Colonic mucosa (tissue), 4 donors: ENCODE data around the gene EPB41L5. TPM values are rescaled to one million over a fixed set of nuclear protein-coding genes. Genes with fewer than 3 reads are reported as not detected.

Experiments
- DNase-seq: peaks from one replicate; pipeline ENCODE4 v3.0.0-alpha.2; 2020
- H3K27ac ChIP-seq: fragments of 200-600 bp; one replicate; pipeline ENCODE4 v1.8.0; 2021
- H3K27me3 ChIP-seq: fragments of 200-600 bp; one replicate; pipeline ENCODE4 v1.8.0; 2021
- H3K36me3 ChIP-seq: fragments of 200-600 bp; one replicate; pipeline ENCODE4 v1.8.0; 2021
- H3K4me1 ChIP-seq: fragments of 200-600 bp; one replicate; pipeline ENCODE4 v1.8.0; 2021; ENCODE audit warnings: mild to moderate bottlenecking
- H3K4me3 ChIP-seq: fragments of 200-600 bp; one replicate; pipeline ENCODE4 v1.8.0; 2021
- H3K9ac ChIP-seq, 2 donors: one replicate each; pipeline ENCODE4 v1.7.0; 2013; ENCODE audit warnings: control low read depth in 2 of 2, low read depth in 2 of 2, low read length in 2 of 2
- H3K9me3 ChIP-seq: fragments of 200-600 bp; one replicate; pipeline ENCODE4 v1.8.0; 2021
- CTCF ChIP-seq: fragments of 200-600 bp; IDR thresholded peaks from one replicate; pipeline ENCODE4 v1.8.0; 2022; ENCODE audit warnings: antibody characterized with exemption, mild to moderate bottlenecking
- intact Hi-C: fragments of 100-400 bp; cut with DNase I; formaldehyde crosslinking; loops from one replicate; pipeline ENCODE4 v1.14.1; 2022
- total RNA-seq, 2 donors: library from RNA; stranded (reverse); fragmentation: NEBNext Ultra II Directional in 1 of 2; extraction: Animal tissue kit (Norgen Biotek cat#: 25700) in 1 of 2; gene quantifications; one replicate each; pipeline ENCODE4 v1.2.1, GENCODE V29; 2021
- donor health status: healthy.
- donor health status: DM: no; HTN: no; CAD: no.
- donor health status: DM: no; HTN: no; CAD: no.

Gene EPB41L5
- total RNA-seq, 2 donors from 2014 or later, result 21.6 to 36.0 TPM

GRCh38 chr2:120177973-120178372, 165.1 kb downstream of the EPB41L5 start:
- no peak for DNase-seq
- intact Hi-C loops, result loop anchor here (5.0 kb wide), 1 partner anchor 356 kb away; no protein-coding TSS in a partner anchor
- no peak overlapping the region for H3K4me3 ChIP-seq

GRCh38 chr2:120179396-120179795, 166.5 kb downstream of the EPB41L5 start:
- Histone ChIP-seq H3K4me3 (no peak overlapping the region), H3K27me3 (no peaks in the 10 kb centered on the region), H3K36me3 (no peaks in the 10 kb centered on the region), H3K27ac (no peak overlapping the region), H3K9ac (no peak overlapping the region), H3K4me1 (no peaks in the 10 kb centered on the region), H3K9me3 (no peaks in the 10 kb centered on the region)
- no peak for TF ChIP-seq CTCF
- no peak for DNase-seq
- intact Hi-C loops, result loop anchor here (5.0 kb wide), 1 partner anchor 357 kb away; no protein-coding TSS in a partner anchor

More at GRCh38 chr2:120177973-120178372, 165.1 kb downstream of the EPB41L5 start:
- Histone ChIP-seq H3K9ac (no peak overlapping the region), H3K9me3 (no peaks in the 10 kb centered on the region), H3K27ac (no peak overlapping the region), H3K4me1 (no peaks in the 10 kb centered on the region), H3K27me3 (no peaks in the 10 kb centered on the region), H3K36me3 (no peaks in the 10 kb centered on the region)
- TF ChIP-seq CTCF, result no peak

- intact Hi-C loops, result loop anchor here (5.0 kb wide), 1 partner anchor 428 kb away; no protein-coding TSS in a partner anchor
- H3K27me3 ChIP-seq, result no peaks in the 10 kb centered on the region
- no peak overlapping the region for H3K9ac ChIP-seq
- H3K9me3 ChIP-seq, result no peaks in the 10 kb centered on the region
- TF ChIP-seq CTCF, result no peak
- no peaks in the 10 kb centered on the region for H3K36me3 ChIP-seq
- DNase-seq, result no peak
- no peak overlapping the region for H3K27ac ChIP-seq
- no peaks in the 10 kb centered on the region for H3K4me1 ChIP-seq
- no peak overlapping the region for H3K4me3 ChIP-seq
These were observed 167.2 kb downstream of the EPB41L5 start for GRCh38 chr2:120180066-120180465.

GRCh38 chr2:120182019-120182560, 169.2 kb downstream of the EPB41L5 start:
- TF ChIP-seq CTCF, result no peak
- intact Hi-C loops, result loop anchor here (5.0 kb wide), 1 partner anchor 430 kb away; no protein-coding TSS in a partner anchor

GRCh38 chr2:120189189-120189588, 176.3 kb downstream of the EPB41L5 start:
- no peak overlapping the region for H3K4me3 ChIP-seq
- DNase-seq, result no peak
- H3K27ac ChIP-seq, result no peak overlapping the region

More at GRCh38 chr2:120182019-120182560, 169.2 kb downstream of the EPB41L5 start:
- Histone ChIP-seq H3K9ac (no peak overlapping the region), H3K4me1 (no peaks in the 10 kb centered on the region), H3K4me3 (no peak overlapping the region), H3K36me3 (no peaks in the 10 kb centered on the region), H3K27ac (no peak overlapping the region), H3K9me3 (no peaks in the 10 kb centered on the region), H3K27me3 (no peaks in the 10 kb centered on the region)
- no peak for DNase-seq

More at GRCh38 chr2:120189189-120189588, 176.3 kb downstream of the EPB41L5 start:
- TF ChIP-seq CTCF, result no peak
- intact Hi-C loops, result no loop called here
- Histone ChIP-seq H3K27me3 (no peaks in the 10 kb centered on the region), H3K9me3 (no peaks in the 10 kb centered on the region), H3K36me3 (no peaks in the 10 kb centered on the region), H3K4me1 (no peaks in the 10 kb centered on the region), H3K9ac (no peak overlapping the region)
